Kidney epithelial cell (primary cell): ENCODE results near the gene AARSD1. TPM values are rescaled to one million over a fixed set of nuclear protein-coding genes. Genes with fewer than 3 reads are reported as not detected.
A peak's percentile ranks its signal among the peaks of the same experiment; 100 is the strongest.
"Not testable (repeated sequence)": the region's sequence is repeated elsewhere in the genome, so short reads cannot be mapped to it uniquely, and the experiment has no call there.

Experiments used
- DNase-seq: peaks from one replicate; pipeline ENCODE4 v3.0.0-alpha.2; 2010; ENCODE audit warnings: low read depth
- H3K27me3 ChIP-seq: 2 replicates; pipeline ENCODE4 v1.6.0; 2011; ENCODE audit warnings: low read length; ENCODE audit not compliant: control insufficient read depth, insufficient read depth
- H3K36me3 ChIP-seq: 2 replicates; pipeline ENCODE4 v1.5.1; 2011; ENCODE audit warnings: low read length; ENCODE audit not compliant: control insufficient read depth, insufficient read depth
- H3K4me3 ChIP-seq: 2 replicates; pipeline ENCODE4 v1.5.1; 2011; ENCODE audit warnings: low read depth, mild to moderate bottlenecking, control low read depth, low read length
- total RNA-seq: library from RNA; depleted of rRNA; stranded (reverse); fragments of >200 nt; gene quantifications from 2 replicates; pipeline ENCODE4 v1.2.3, GENCODE V29; 2015
- TF ChIP-seq, protein P1 (sequence below): IDR thresholded peaks from 2 replicates; pipeline ENCODE4 v1.5.1; 2011; ENCODE audit warnings: mild to moderate bottlenecking, moderate library complexity, low read length, control low read depth, inconsistent platforms; ENCODE audit not compliant: insufficient read depth, poor library complexity, severe bottlenecking

The AARSD1 gene
- total RNA-seq, 1 donor from 2014 or later = 40.0 TPM

DNA sequence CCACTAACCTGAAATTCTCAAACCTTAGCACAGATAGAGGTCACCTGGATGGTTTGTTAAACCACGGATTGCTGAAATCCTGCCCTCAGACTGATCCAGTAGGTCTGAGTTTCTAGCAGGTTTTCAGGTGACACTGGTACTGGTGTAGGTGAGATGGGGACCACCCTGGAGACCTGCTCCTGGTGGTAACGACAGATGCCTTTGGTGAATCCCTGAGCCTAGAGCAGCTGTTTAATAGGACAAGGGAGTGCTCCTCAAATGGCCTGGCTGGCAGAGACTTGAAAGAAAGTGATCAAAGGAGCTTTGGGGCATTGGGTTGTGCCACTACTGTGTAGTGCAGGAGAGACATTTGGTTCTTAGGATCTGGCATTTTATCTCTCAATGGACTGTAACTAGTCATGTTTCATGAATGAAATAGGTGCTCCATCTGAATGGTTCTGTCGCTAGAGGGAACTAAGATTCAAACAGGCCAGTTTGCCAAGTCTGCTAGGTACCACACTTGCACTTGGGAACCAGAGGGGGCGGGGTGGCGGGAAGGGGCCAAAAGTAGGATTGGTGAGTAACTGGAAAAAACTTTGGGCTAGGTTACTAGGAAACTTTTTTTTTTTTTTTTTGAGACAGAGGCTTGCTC, 39.4 kb upstream of the AARSD1 start:
- TF ChIP-seq, protein P1, sequence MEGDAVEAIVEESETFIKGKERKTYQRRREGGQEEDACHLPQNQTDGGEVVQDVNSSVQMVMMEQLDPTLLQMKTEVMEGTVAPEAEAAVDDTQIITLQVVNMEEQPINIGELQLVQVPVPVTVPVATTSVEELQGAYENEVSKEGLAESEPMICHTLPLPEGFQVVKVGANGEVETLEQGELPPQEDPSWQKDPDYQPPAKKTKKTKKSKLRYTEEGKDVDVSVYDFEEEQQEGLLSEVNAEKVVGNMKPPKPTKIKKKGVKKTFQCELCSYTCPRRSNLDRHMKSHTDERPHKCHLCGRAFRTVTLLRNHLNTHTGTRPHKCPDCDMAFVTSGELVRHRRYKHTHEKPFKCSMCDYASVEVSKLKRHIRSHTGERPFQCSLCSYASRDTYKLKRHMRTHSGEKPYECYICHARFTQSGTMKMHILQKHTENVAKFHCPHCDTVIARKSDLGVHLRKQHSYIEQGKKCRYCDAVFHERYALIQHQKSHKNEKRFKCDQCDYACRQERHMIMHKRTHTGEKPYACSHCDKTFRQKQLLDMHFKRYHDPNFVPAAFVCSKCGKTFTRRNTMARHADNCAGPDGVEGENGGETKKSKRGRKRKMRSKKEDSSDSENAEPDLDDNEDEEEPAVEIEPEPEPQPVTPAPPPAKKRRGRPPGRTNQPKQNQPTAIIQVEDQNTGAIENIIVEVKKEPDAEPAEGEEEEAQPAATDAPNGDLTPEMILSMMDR = no peak
- no peaks in the 10 kb centered on the region for H3K27me3 ChIP-seq
- no peak overlapping the region for H3K4me3 ChIP-seq
- peaks cover 2% of the 10 kb centered on the region for H3K36me3 ChIP-seq
- DNase-seq = no peak

DNA sequence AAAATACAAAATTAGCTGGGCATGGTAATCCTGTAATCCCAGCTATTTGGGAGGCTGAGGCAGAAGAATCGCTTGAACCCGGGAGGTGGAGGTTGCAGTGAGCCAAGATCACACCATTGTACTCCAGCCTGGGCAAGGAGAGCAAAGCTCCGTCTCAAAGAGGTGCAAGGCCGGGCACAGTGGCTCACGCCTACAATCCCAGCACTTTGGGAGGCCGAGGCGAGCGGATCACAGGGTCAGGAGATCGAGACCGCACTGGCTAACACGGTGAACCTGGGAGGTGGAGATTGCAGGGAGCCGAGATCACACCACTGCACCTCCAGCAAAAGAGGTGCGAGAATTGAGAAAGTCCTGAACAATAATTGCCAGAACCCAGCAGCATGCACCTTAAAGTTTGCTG, 36.6 kb upstream of the AARSD1 start:
- not testable (repeated sequence) for DNase-seq, H3K36me3 ChIP-seq, H3K4me3 ChIP-seq, H3K27me3 ChIP-seq

DNA sequence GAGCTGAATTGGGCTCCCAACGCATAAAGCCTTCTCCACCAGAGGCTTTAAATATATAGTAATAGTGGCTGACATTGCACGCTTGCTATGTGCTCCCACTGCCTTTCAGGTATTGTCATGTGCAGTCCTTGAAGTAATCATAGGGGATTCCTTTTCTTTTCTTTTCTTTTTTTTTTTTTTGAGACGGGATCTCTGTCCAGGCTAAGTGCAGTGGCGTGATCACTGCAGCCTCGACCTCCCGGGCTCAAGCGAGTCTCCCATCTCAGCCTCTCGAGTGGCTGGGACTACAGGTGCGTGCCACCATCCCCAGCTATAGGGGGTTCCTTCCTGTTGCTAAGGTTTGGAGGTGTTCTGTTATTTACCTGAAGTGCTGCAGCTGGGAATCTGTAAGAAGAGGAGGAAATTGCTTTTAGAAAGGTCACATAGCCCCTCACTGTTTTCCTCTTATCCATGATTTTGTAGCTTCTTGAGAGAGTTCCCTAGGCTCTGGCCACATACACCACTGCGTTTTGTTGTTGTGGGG, 34.8 kb upstream of the AARSD1 start:
- DNase-seq = no peak
- Histone ChIP-seq H3K36me3 (peaks cover 4% of the 10 kb centered on the region), H3K4me3 (peak overlapping the region; percentile 86), H3K27me3 (no peaks in the 10 kb centered on the region)
- TF ChIP-seq, protein P1 = no peak

DNA sequence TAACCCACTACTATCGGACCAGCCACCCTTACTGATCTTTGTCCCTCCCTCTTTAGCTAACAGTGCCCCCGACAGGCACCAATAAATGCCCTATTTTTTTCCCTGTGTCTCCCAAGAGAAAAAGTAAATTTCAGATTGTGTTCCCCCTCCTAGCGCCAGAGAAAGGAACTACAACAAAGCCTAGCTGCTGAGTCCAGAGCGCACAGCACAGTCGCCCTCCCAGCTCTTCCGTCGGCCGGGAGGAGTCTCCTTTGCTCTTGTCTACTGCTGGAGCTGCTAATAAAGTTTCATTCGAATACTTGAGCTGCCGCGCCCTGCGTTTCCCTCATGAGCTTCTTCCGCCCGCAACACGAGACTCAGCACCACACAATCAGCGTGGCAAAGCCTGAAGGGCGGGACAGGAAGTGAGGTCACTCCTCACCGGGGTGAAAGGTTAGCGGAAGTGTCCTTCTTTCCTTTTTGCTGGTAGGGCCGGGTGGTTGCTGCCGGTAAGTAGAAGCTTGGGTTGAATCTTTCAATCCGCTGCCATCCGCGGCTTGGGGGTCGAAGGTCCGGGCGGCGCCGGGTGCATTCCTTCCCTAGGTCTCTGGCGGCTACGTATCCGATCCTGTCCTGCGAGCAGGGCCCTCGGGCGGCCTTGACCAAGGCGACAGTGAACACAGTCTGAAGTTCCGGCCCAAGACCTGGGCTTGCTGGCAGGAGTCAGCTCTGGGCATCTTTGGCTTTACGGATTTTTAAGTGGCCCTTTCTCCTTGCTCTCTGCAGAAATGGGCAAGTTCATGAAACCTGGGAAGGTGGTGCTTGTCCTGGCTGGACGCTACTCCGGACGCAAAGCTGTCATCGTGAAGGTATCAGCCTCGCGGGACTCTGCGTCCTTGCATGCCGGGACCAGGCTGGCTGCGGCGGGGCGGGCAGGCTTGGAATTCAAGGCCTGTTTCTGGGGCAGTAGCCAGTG, 34.0 kb upstream of the AARSD1 start, which contains the start of gene RPL27:
TSS of gene RPL27 (plus strand) at position 436 of the 955 bp plus-strand sequence. CDS start at position 768, 332 bp downstream.
- peaks cover 5% of the 10 kb centered on the region for H3K36me3 ChIP-seq
- peak; percentile 100 for DNase-seq
- peak within 1 kb of the TSS; percentile 86 for H3K4me3 ChIP-seq
- TF ChIP-seq, protein P1 = peak; percentile 64
- no peaks in the 10 kb centered on the region for H3K27me3 ChIP-seq

DNA sequence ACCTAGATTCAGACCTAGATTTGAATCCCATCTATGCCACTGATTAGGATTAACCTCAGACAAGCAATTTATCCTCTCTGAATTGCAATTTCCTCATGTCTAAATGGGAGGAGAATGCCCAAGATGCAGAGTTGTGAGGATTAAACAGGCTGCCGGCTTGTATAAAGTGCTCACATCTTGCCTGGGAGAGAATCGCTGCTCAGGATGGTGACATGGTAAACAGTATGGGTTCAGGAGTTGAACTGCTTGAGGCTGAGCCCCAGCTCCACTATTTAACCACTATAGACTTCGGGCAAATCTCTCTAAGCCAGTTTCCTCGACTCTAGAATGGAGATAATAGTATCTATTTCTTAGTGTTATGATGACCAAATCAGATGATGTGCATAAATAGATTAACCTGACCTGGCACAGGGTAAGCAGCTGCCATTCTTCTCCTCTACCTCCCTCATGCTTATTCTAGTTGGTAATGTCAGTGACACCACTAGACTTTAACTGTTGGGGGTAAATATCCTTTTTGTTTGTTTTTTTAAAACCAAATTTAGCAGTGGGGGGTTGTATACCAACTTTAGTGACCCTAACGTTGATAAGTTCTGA, 33.2 kb upstream of the AARSD1 start:
- no peak for DNase-seq
- TF ChIP-seq, protein P1 = no peak
- Histone ChIP-seq H3K27me3 (no peaks in the 10 kb centered on the region), H3K4me3 (peak overlapping the region; percentile 18), H3K36me3 (peaks cover 5% of the 10 kb centered on the region)

DNA sequence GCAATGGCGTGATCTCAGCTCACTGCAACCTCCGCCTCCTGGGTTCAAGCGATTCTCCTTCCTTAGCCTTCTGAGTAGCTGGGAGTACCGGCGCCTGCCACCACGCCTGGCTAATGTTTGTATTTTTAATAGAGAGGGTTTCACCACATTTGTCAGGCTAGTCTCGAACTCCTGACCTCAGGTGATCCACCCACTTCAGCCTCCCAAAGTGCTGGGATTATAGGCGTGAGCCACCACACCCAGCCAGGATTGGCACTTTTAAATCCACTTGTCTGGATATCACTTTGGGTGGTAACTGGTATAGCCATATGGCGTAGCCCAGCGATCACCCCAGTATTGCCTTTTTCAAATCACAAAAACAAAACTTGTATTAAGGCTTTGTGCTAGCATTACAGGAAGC, 29.7 kb upstream of the AARSD1 start:
- not testable (repeated sequence) for H3K4me3 ChIP-seq, H3K36me3 ChIP-seq, DNase-seq, H3K27me3 ChIP-seq
